SK-N-SH (cell line): Measurements from ENCODE around the gene NFASC. TPM values are rescaled to one million over a fixed set of nuclear protein-coding genes. Genes with fewer than 3 reads are reported as not detected.

Experiments used
- CTCF ChIA-PET: fragments of 300-600, 350-600 bp; formaldehyde crosslinking; extraction: SDS; loops from one replicate; lab custom pipeline; 2021; lab: Yijun Ruan, JAX
- POLR2A ChIA-PET: fragments of 350-600 bp; sonication (Branson Sonifier 250); formaldehyde crosslinking; extraction: SDS; loops from one replicate; lab custom pipeline; 2020; ENCODE audit warnings: antibody characterized with exemption, inconsistent platforms; lab: Yijun Ruan, JAX
- DNase-seq: peaks from one replicate; pipeline ENCODE4 v3.0.0; 2012
- H2AFZ ChIP-seq: fragments of 200-600 bp; sonication (generic); 2 replicates; pipeline ENCODE4 v1.8.1; 2016; ENCODE audit warnings: antibody characterized with exemption, mild to moderate bottlenecking, low read depth
- H3F3A ChIP-seq: fragments of 200-600 bp; sonication (generic); replicated peaks from 2 replicates; pipeline ENCODE3; 2016; ENCODE audit warnings: antibody characterized with exemption, mild to moderate bottlenecking; ENCODE audit not compliant: insufficient read depth
- H3K27ac ChIP-seq, 2 experiments: fragments of 200-500 bp in 1 of 2; fragments of 200-600 bp in 1 of 2; sonication (Bioruptor generic) in 1 of 2; sonication (generic), shearing (Covaris generic) in 1 of 2; 2 replicates each; pipeline versions ENCODE4 v1.5.1 to v1.6.1; 2014 to 2016; ENCODE audit warnings: low read depth in 2 of 2, inconsistent platforms in 1 of 2, low read length in 1 of 2, mild to moderate bottlenecking in 1 of 2, mixed read lengths in 1 of 2
- H3K27me3 ChIP-seq: fragments of 200-600 bp; sonication (generic), shearing (Covaris generic); 2 replicates; pipeline ENCODE4 v1.6.1; 2016; ENCODE audit warnings: mixed run types; ENCODE audit not compliant: insufficient read depth
- H3K36me3 ChIP-seq, 2 experiments: fragments of 200-500 bp in 1 of 2; fragments of 200-600 bp in 1 of 2; sonication (Bioruptor generic) in 1 of 2; sonication (generic) in 1 of 2; replicated peaks in 1 of 2; 2 replicates each; pipeline versions ENCODE3 to v1.5.1; 2014 to 2016; ENCODE audit warnings: low read length in 1 of 2, mild to moderate bottlenecking in 1 of 2; ENCODE audit not compliant: insufficient read depth in 2 of 2, control insufficient read depth in 1 of 2
- H3K4me1 ChIP-seq, 2 experiments: fragments of 200-500 bp in 1 of 2; fragments of 200-600 bp in 1 of 2; sonication (Bioruptor generic) in 1 of 2; sonication (generic), shearing (Covaris generic) in 1 of 2; 2 replicates each; pipeline versions ENCODE4 v1.5.1 to v1.6.1; 2014 to 2016; ENCODE audit warnings: low read depth in 1 of 2, low read length in 1 of 2, mixed run types in 1 of 2; ENCODE audit not compliant: insufficient read depth in 2 of 2, control insufficient read depth in 1 of 2
- H3K4me2 ChIP-seq: fragments of 200-600 bp; sonication (generic), shearing (Covaris generic); 2 replicates; pipeline ENCODE4 v1.6.1; 2017; ENCODE audit warnings: mixed run types
- H3K4me3 ChIP-seq, 2 experiments: fragments of 200-500 bp in 1 of 2; fragments of 200-600 bp in 1 of 2; sonication (Bioruptor generic) in 1 of 2; sonication (generic), shearing (Covaris generic) in 1 of 2; 2 replicates each; pipeline versions ENCODE4 v1.5.1 to v1.8.1; 2014 to 2016; ENCODE audit warnings: low read depth in 2 of 2, inconsistent platforms in 1 of 2, low read length in 1 of 2, mild to moderate bottlenecking in 1 of 2, mixed read lengths in 1 of 2, moderate library complexity in 1 of 2
- H3K79me2 ChIP-seq: fragments of 200-600 bp; sonication (generic); 2 replicates; pipeline ENCODE4 v1.8.1; 2017; ENCODE audit warnings: mild to moderate bottlenecking; ENCODE audit not compliant: insufficient read depth
- H3K9ac ChIP-seq: fragments of 200-600 bp; sonication (generic); 2 replicates; pipeline ENCODE4 v1.6.1; 2017; ENCODE audit warnings: mixed run types
- H3K9me2 ChIP-seq: fragments of 200-600 bp; sonication (generic); 2 replicates; pipeline ENCODE4 v1.6.1; 2017; ENCODE audit warnings: mixed run types
- H3K9me3 ChIP-seq: fragments of 200-600 bp; sonication (generic); 2 replicates; pipeline ENCODE4 v1.6.1; 2017; ENCODE audit warnings: mixed run types, mild to moderate bottlenecking, moderate library complexity
- H4K20me1 ChIP-seq: fragments of 200-600 bp; sonication (generic); 2 replicates; pipeline ENCODE4 v1.6.1; 2017; ENCODE audit warnings: mild to moderate bottlenecking, mixed run types; ENCODE audit not compliant: insufficient read depth
- CHD2 ChIP-seq: fragments of 150-350 bp; IDR thresholded peaks from 2 replicates; pipeline ENCODE4 v1.6.1; 2018; ENCODE audit warnings: low read length; ENCODE audit not compliant: partially characterized antibody
- ELF1 ChIP-seq: IDR thresholded peaks from 2 replicates; pipeline ENCODE4 v1.4.0; 2012
- FOSL2 ChIP-seq: IDR thresholded peaks from 2 replicates; pipeline ENCODE4 v1.4.0; 2012; ENCODE audit warnings: low read depth, mild to moderate bottlenecking, moderate library complexity, borderline replicate concordance
- FOXJ3 ChIP-seq: sonication (generic); formaldehyde crosslinking; IDR thresholded peaks from 2 replicates; pipeline ENCODE4 v1.5.1; 2020; ENCODE audit warnings: mild to moderate bottlenecking, missing genetic modification reagents
- GABPA ChIP-seq: IDR thresholded peaks from 2 replicates; pipeline ENCODE4 v1.4.0; 2012; ENCODE audit warnings: low read depth, mild to moderate bottlenecking
- JUND ChIP-seq: IDR thresholded peaks from 2 replicates; pipeline ENCODE4 v1.4.0; 2012
- MEF2A ChIP-seq: IDR thresholded peaks from 2 replicates; pipeline ENCODE4 v1.4.0; 2012; ENCODE audit warnings: low read depth, borderline replicate concordance
- NRF1 ChIP-seq: IDR thresholded peaks from 2 replicates; pipeline ENCODE4 v1.6.1; 2012; ENCODE audit warnings: low read depth, mild to moderate bottlenecking, low read length
- POLR2AphosphoS5 ChIP-seq: IDR thresholded peaks from 2 replicates; pipeline ENCODE4 v1.6.1; 2012; ENCODE audit warnings: low read depth, low read length
- RAD21 ChIP-seq: IDR thresholded peaks from 2 replicates; pipeline ENCODE4 v1.6.1; 2012; ENCODE audit warnings: mild to moderate bottlenecking, low read length
- RCOR1 ChIP-seq: fragments of 150-350 bp; IDR thresholded peaks from 2 replicates; pipeline ENCODE4 v1.6.1; 2017; ENCODE audit warnings: antibody characterized with exemption, low read length
- RFX5 ChIP-seq: IDR thresholded peaks from 2 replicates; pipeline ENCODE4 v1.6.1; 2012; ENCODE audit warnings: mild to moderate bottlenecking, improper control_type of control experiment, low read length
- SIN3A ChIP-seq: IDR thresholded peaks from 2 replicates; pipeline ENCODE4 v1.6.1; 2012; ENCODE audit warnings: low read depth, mild to moderate bottlenecking, low read length, moderate library complexity, borderline replicate concordance
- SMC3 ChIP-seq: IDR thresholded peaks from 2 replicates; pipeline ENCODE4 v1.6.1; 2012; ENCODE audit warnings: low read depth, low read length, improper control_type of control experiment
- TAF1 ChIP-seq: IDR thresholded peaks from 2 replicates; pipeline ENCODE4 v1.6.1; 2012; ENCODE audit warnings: low read depth, mild to moderate bottlenecking, low read length, moderate library complexity, borderline replicate concordance
- TCF12 ChIP-seq: IDR thresholded peaks from 2 replicates; pipeline ENCODE4 v1.4.0; 2012
- TEAD4 ChIP-seq: IDR thresholded peaks from 2 replicates; pipeline ENCODE4 v1.4.0; 2012; ENCODE audit warnings: mild to moderate bottlenecking, borderline replicate concordance; ENCODE audit not compliant: insufficient read depth
- YY1 ChIP-seq: IDR thresholded peaks from 2 replicates; pipeline ENCODE4 v1.4.0; 2012; ENCODE audit warnings: low read depth, mild to moderate bottlenecking
- WGBS: methylation state at CpG from one replicate; pipeline ENCODE4 v1.1.6; 2017; ENCODE audit warnings: low lambda C conversion rate; 5-methylcytosine and 5-hydroxymethylcytosine counted together
- polyA plus RNA-seq, 3 experiments: library from polyadenylated mRNA; depleted of rRNA; stranded (reverse); fragments of >200 nt; gene quantifications; 2 replicates each; pipeline ENCODE4 v1.2.3, GENCODE V29; 2012
- TF ChIP-seq, protein P1 (sequence below): IDR thresholded peaks from 2 replicates; pipeline ENCODE4; 2012
- TF ChIP-seq, protein P2 (sequence below): fragments of 150-350 bp; IDR thresholded peaks from 2 replicates; pipeline ENCODE4 v1.6.1; 2016; ENCODE audit warnings: mild to moderate bottlenecking, low read depth, low read length
- TF ChIP-seq, protein P3 (sequence below): IDR thresholded peaks from 2 replicates; pipeline ENCODE4 v1.6.1; 2012; ENCODE audit warnings: mild to moderate bottlenecking, low read depth, low read length, moderate library complexity
- TF ChIP-seq, protein P4 (sequence below): fragments of 150-350 bp; IDR thresholded peaks from 2 replicates; pipeline ENCODE4 v1.6.1; 2017; ENCODE audit warnings: antibody characterized with exemption, low read length, low read depth, borderline replicate concordance

NFASC gene
- polyA plus RNA-seq, 1 of the 3 experiments (the other 2 are of a cell fraction) = 6.0 TPM

DNA sequence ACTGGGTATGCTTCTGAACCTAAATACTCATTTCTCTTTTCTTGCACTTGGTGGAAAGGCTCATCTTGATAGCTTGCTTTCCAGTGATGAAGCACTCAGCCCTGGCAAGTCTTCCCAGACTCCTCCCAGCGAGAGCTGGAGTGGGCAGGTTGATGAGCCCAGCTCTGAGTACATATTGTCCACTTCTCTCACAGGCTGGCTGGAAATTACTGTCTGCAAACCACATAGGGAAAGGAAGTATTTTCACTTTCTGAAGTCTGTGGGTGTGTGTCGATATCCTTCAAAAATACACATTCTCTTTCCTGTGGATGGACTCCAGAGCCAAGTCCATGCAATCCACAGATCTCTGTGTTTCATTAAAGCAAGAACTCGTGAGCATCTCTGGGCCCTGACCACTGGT, 133.7 kb downstream of the NFASC start:
- Histone ChIP-seq H3K4me2 (no peak overlapping the region), H3K9me2 (no peaks in the 10 kb centered on the region), H3K79me2 (no peaks in the 10 kb centered on the region), H3K27ac (no peak overlapping the region), H2AFZ (no peak overlapping the region), H3F3A (no peaks in the 10 kb centered on the region), H3K36me3 (no peaks in the 10 kb centered on the region), H3K27me3 (no peaks in the 10 kb centered on the region), H3K4me1 (peaks cover 0 to 19% of the 10 kb centered on the region in 2 experiments; a peak in 1 of 4 replicates), H3K9ac (no peak overlapping the region), H4K20me1 (no peaks in the 10 kb centered on the region), H3K4me3 (no peak overlapping the region), H3K9me3 (no peaks in the 10 kb centered on the region)
- ChIA-PET CTCF (interaction anchor here (1.1 to 26.4 kb wide), 3 partner anchors 10 to 51 kb away, joined by 3 to 756 read pairs (median 99); no protein-coding TSS in a partner anchor), POLR2A (interaction anchor here (0.6 to 1.1 kb wide), 2 partner anchors 10 to 52 kb away, joined by 3 read pairs; no protein-coding TSS in a partner anchor)
- TF ChIP-seq TAF1 (no peak), SIN3A (no peak), GABPA (no peak), CHD2 (no peak), FOSL2 (no peak), JUND (no peak), RFX5 (no peak), POLR2AphosphoS5 (no peak), RCOR1 (no peak)
- TF ChIP-seq, protein P1, sequence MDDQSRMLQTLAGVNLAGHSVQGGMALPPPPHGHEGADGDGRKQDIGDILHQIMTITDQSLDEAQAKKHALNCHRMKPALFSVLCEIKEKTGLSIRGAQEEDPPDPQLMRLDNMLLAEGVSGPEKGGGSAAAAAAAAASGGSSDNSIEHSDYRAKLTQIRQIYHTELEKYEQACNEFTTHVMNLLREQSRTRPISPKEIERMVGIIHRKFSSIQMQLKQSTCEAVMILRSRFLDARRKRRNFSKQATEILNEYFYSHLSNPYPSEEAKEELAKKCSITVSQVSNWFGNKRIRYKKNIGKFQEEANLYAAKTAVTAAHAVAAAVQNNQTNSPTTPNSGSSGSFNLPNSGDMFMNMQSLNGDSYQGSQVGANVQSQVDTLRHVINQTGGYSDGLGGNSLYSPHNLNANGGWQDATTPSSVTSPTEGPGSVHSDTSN = no peak
- TF ChIP-seq, protein P2, sequence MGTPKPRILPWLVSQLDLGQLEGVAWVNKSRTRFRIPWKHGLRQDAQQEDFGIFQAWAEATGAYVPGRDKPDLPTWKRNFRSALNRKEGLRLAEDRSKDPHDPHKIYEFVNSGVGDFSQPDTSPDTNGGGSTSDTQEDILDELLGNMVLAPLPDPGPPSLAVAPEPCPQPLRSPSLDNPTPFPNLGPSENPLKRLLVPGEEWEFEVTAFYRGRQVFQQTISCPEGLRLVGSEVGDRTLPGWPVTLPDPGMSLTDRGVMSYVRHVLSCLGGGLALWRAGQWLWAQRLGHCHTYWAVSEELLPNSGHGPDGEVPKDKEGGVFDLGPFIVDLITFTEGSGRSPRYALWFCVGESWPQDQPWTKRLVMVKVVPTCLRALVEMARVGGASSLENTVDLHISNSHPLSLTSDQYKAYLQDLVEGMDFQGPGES = no peak
- 58% methylated on average over 3 of the region's 3 CpGs for WGBS
- DNase-seq = no peak

DNA sequence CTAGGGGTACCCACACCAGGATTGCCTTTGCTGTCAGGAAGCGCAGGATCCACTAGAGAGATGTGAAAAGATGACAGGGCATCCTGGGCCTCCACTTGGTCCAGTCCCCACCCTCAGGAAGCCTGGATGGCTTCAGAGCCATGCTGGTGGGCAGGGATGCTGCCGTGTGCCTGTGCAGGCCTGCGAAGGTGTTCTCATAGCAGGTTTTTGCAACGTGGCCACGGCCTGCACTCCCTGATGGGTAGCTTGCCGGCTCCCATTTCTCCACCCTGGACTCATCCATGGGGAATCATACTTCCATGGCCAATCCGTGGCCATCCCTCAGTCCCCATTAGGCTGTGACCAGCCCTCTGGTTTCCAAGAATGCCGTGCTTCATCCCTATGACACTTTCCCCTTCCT, 138.2 kb downstream of the NFASC start:
- no peak for DNase-seq
- POLR2A ChIA-PET = no interaction called here
- TF ChIP-seq, protein P3, sequence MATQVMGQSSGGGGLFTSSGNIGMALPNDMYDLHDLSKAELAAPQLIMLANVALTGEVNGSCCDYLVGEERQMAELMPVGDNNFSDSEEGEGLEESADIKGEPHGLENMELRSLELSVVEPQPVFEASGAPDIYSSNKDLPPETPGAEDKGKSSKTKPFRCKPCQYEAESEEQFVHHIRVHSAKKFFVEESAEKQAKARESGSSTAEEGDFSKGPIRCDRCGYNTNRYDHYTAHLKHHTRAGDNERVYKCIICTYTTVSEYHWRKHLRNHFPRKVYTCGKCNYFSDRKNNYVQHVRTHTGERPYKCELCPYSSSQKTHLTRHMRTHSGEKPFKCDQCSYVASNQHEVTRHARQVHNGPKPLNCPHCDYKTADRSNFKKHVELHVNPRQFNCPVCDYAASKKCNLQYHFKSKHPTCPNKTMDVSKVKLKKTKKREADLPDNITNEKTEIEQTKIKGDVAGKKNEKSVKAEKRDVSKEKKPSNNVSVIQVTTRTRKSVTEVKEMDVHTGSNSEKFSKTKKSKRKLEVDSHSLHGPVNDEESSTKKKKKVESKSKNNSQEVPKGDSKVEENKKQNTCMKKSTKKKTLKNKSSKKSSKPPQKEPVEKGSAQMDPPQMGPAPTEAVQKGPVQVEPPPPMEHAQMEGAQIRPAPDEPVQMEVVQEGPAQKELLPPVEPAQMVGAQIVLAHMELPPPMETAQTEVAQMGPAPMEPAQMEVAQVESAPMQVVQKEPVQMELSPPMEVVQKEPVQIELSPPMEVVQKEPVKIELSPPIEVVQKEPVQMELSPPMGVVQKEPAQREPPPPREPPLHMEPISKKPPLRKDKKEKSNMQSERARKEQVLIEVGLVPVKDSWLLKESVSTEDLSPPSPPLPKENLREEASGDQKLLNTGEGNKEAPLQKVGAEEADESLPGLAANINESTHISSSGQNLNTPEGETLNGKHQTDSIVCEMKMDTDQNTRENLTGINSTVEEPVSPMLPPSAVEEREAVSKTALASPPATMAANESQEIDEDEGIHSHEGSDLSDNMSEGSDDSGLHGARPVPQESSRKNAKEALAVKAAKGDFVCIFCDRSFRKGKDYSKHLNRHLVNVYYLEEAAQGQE = no peak
- TF ChIP-seq SIN3A (no peak), FOXJ3 (CRISPR knock-in tag) (no peak), TCF12 (no peak), MEF2A (no peak), TEAD4 (no peak), SMC3 (no peak), RAD21 (no peak), YY1 (no peak), NRF1 (no peak), RFX5 (no peak), ELF1 (no peak)
- TF ChIP-seq, protein P4, sequence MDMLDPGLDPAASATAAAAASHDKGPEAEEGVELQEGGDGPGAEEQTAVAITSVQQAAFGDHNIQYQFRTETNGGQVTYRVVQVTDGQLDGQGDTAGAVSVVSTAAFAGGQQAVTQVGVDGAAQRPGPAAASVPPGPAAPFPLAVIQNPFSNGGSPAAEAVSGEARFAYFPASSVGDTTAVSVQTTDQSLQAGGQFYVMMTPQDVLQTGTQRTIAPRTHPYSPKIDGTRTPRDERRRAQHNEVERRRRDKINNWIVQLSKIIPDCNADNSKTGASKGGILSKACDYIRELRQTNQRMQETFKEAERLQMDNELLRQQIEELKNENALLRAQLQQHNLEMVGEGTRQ = no peak
- TF ChIP-seq, protein P2 = no peak

More for the DNA sequence above, 138.2 kb downstream of the NFASC start:
- Histone ChIP-seq H3K79me2 (no peaks in the 10 kb centered on the region), H3K4me2 (no peak overlapping the region), H3K9me3 (no peaks in the 10 kb centered on the region), H2AFZ (no peak overlapping the region), H3K27me3 (no peaks in the 10 kb centered on the region), H3F3A (no peaks in the 10 kb centered on the region), H3K4me1 (peaks cover 0 to 14% of the 10 kb centered on the region in 2 experiments; a peak in 3 of 4 replicates), H3K9me2 (no peaks in the 10 kb centered on the region), H3K9ac (no peak overlapping the region), H3K36me3 (no peaks in the 10 kb centered on the region), H3K4me3 (no peak overlapping the region), H4K20me1 (no peaks in the 10 kb centered on the region), H3K27ac (no peak overlapping the region)
- CTCF ChIA-PET = interaction anchor here (1.2 to 2.2 kb wide), 2 partner anchors 19 to 52 kb away, joined by 3 to 7 read pairs; no protein-coding TSS in a partner anchor
- 74% methylated on average over 8 of the region's 8 CpGs for WGBS
